Measurements from ENCODE around the gene XKRX.

The XKRX gene

DNA sequence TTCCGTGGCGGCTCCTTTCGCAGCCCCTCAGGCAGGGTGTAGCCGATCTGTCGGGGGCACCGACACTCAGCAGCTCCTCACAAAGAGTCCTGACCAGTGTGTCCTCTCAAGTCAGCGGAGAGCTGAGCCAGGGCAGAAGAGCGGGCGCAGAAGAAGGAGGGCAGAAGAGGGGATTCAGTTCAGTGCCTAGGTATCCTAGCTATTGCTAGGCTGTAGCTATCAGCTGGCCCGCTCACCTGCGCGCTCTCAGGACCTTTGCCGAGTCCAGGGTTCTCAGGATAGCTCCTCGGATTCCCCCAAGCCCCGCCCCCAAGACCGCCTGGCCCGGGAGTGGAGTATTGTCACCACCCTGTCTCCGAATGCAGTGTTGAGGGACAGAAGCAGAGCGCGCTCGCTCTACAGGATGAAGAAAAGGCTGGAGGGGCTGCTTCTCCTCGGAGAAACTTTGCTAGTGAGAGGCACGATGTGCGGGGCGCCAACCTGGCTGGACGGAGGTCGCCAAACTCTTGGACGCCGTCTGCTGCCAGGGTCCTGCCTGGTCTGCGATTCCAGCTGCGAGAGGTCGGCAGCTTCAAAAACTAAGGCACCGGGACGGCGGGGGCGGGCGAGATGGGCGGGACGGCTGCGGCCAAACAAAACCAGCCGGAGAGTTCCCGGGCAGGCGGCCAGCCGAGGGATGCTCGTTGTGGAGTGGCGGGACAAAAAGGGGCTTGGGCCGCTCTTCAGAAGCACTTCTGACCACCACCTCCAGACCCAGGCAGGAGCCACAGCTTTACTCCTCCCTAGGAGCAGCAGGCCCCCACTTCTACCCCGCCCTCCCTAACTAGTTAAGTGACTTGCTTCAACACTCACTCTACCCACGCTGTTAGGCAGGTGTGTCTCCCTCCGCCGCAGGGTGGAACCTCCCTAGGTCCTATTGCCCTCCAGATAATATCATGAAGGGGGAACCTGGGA, at the start of gene XKRX:
TSS of gene XKRX (minus strand) at position 258 of the 954 bp plus-strand sequence. CDS start 613 bp downstream, outside the sequence.
- no peak for DNase-seq (ENCODE audit: low spot score)

DNA sequence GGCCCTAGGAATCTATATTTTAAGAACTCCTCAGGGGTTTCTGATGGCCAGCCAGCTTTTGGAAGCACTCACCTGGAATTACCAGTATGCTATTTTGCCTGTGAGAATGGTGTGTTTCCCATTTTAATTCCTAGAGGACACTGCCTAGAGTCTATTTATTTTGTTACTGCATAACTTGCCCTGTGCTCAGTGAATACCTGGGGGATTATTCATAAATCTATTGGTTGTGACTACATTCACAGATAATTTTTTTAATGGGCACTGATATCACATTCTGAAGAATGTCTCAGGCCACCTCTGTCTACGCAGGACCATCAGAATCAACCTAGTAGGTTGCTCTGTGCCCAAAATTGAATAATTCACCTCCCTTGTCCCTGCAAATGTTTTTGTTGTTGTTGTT, 47.5 kb upstream of the XKRX start:
- DNase-seq (ENCODE audit: low spot score), result no peak

DNA sequence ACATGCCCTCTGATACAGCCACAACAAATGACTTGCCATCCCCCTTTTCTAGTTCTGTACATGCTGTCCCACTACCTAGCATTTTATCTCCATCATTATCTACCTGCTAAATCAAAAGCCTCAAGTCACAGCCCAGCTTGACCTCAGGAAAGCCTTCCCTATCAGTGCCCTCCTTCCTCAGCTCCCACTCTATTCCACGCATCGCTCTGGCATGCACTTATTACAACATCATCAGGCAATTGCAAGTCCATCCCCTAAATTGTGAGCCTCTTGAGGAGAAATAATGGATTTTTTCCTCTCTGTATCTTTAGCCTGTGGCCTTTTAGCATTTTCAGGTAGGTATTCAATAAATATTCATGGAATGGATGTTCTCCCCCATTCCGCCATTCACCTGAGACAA, 46.5 kb upstream of the XKRX start:
- no peak for DNase-seq (ENCODE audit: low spot score)

DNA sequence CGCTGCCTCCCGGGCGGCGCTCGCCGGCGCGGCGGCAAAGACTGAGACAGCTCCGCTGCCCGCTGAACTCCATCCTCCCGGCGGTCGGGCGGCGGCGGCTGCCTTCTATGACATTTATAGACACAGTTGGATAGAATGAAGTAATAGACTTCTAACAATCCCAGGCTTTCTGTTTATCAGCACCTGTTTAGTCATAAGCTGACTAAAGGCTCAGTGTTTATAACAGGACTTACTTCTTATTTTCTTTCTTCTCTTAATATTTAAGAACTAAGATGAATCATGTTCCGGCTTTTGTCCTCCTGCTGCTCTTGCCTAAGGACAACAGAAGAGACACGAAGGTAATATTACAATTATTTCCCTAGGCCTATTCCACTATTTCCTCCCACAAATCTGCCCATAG, 44.7 kb upstream of the XKRX start:
- no peak for DNase-seq (ENCODE audit: low spot score)

DNA sequence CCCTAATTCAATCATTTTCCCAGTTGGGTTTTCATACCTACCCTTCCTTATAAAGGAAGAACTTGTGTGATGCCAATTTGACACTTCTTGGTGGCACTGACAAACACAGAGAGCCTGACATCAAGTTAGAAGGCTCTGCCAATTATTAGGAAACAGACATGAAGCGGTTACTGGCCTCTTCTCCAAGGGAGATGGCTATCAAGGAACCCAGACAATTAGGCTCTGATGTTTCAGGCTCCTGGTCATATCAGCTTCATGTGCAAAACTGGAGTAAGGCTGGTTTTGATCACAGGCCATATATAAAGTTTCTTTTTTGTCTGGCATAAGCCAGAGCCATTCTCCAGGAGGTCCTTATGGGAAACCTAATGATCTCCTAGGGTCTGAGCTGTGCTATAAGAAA, 41.2 kb upstream of the XKRX start:
- no peak for DNase-seq (ENCODE audit: low spot score)

DNA sequence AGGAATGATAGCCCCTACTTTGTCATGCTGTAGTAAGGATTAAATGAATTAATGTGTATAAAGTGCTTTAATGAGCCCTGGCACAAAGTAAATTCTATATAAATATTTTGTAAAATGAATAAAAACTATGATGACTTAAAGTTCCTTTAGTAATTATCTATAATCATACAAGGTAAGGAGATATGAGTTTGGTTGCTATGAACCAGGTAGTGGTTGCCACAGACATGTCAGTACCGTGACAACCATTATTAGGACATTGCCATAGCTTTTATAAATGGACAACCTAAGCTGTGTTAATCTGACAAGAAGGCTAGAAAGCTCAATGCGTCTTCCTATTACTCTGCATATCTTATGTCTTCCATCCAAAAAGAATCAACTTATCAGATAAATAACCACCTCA, 40.7 kb upstream of the XKRX start, which contains the start of gene ARL13A:
TSS of gene ARL13A (plus strand) at position 301 of the 400 bp plus-strand sequence. CDS start 3,982 bp downstream, outside the sequence.
- DNase-seq (ENCODE audit: low spot score), result no peak

DNA sequence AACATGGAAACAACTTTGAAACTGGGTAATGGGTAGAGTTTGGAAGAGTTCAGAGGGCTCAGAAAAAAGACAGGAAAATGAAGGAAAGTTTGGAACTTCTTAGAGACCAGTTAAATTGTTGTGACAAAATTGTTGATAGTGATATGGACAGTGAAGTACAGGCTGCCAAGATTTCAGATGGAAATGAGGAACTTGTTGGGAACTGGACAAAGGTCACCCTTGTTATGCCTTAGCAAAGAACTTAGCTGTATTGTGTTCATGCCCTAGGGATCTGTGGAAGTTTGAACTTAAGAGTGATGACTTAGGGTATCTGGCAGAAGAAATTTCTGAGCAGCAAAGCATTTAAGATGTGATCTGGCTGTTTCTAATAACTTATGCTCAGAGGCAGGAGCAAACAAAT, 35.6 kb upstream of the XKRX start:
- DNase-seq (ENCODE audit: low spot score), result no peak

DNA sequence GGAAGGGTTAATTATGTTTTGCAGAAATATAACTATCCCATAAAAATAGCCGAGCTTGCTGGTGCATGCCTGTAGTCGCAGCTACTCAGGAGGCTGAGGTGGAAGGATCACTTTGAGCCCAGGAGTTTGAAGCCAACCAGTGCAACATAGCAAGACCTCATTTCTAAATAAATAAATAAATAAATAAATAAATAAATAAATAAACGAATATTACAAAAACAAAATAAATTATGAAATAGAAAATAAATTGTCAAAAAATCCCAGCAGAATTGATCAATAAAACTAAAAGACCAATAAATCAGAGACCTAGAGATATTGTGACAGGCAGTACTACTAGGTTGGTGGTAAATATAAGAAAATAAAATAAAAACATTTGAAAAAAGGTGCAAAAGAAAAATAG, 34.1 kb upstream of the XKRX start:
- DNase-seq (ENCODE audit: low spot score), result no peak

DNA sequence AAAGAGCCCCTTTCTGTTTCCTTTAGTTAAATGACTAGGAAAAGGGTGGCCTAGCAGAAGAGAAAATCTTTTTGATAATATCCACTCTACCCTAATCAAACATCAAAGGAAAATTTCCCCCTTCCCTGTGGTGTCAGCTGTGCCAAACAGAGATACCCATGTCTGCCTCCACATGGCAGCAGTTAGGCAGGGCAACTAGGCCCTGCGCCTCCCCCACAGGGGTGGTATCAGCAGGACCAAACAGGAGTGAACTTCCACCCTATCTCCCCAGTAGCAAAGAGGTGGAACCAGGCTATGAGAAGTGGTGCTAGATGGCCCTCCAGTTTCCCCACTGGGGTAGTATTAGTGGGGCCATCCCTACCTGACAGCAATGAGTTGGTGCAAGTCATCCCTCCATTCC, 19.8 kb upstream of the XKRX start:
- DNase-seq (ENCODE audit: low spot score), result no peak

DNA sequence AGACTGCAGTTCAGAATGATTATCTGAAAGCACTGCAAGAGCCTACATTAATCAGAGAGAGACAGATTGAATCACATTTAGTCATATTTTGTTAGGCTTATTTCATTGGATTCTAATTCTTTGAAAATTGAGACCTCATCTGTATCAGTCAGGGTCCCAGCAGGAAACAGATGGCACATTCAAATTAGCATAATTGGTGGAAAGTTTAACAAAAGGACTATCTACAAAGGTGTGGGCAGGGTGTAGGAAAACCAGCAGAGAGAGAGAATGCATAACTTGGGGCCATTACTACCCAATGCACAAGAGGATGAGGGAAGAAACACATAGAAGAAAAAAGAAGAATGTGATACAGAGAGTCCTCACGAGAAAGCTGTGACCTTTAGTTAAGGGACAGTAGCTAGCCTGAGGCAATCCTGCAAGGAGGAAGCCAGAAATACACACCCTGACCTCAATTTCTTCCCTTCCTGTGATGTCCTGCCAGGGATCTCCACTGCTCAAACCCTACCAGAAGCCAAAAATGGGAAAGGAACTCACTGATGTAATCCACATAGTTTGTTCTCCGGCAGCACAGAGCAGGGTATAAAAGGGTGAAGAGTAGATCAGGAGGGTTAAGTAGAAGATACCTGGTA, 17.7 kb upstream of the XKRX start:
- no peak for DNase-seq (ENCODE audit: low spot score)

DNA sequence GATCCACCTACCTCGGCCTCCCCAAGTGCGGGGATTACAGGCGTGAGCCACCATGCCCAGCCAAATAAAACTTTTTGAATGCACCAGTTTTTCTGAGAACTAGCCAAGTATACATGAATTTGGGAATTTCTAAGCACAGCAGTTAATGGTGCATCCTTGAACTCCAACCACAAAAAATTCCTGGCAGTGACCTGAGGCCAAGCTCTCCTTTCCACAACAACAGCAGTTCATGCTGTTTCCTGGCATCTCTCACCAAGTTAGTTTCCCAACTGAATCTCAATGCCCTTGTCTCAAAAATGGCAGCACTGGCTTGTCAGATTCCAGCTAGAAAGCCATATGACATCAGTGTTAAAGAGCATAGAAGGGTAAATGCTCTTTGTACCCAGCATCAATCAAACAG, 15.9 kb upstream of the XKRX start:
- DNase-seq (ENCODE audit: low spot score), result no peak

DNA sequence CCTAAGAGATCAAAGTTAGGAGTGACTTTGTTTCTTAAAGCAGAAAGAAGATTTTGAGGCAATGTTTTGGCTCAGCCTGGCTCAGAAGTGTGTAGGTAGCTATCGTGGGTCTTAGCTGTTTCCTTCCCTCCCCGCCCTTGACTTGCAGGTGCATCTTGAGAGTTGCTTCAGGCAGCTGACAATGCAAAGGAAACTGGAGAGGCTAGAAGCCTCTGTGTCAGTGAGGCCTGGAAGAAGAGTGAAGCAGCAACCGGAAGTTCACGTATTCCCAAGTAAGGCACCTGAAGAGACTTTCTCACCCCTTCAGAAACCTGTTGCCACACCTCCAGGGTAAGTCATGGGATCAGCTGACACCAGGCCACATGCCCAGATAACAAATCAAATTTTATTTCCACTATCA, 10.6 kb upstream of the XKRX start:
- no peak for DNase-seq (ENCODE audit: low spot score)

DNA sequence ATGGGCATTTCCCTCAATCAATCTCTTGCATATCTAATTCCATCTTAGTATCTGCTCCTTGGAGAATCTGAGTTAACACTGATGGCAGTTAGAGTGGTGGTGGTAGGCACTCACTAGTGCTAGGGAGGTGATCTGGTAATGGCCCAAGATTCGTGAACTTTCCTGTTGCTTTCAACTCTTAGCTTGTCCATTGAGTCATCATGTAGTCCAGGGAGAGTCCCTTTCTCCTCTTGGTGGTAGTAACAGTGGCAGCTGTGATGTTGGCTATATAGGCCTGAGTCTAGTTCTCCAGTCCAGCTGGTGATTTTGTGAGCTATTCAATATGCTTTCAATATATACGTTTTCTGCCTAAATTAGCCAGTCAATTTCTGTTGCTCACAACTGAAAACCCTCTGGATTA, 7.0 kb upstream of the XKRX start:
- no peak for DNase-seq (ENCODE audit: low spot score)

DNA sequence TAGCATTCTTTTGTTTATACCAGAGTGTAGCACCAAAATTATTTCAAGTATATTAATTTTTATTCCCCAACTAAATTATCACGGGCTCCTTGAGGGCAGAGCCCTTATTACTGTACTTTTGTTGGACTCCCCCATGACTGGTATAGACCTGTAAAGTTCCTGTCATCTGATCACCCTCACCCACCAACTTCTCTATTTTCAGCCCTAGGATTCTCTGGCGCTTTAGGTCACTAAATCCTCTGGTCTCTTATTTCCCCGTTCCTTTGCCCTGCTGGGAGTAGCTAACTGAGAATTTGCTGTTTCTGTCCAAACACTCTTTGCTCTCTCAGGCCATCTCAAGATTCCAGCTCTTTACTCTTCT, 3.2 kb upstream of the XKRX start:
- no peak for DNase-seq (ENCODE audit: low spot score)

DNA sequence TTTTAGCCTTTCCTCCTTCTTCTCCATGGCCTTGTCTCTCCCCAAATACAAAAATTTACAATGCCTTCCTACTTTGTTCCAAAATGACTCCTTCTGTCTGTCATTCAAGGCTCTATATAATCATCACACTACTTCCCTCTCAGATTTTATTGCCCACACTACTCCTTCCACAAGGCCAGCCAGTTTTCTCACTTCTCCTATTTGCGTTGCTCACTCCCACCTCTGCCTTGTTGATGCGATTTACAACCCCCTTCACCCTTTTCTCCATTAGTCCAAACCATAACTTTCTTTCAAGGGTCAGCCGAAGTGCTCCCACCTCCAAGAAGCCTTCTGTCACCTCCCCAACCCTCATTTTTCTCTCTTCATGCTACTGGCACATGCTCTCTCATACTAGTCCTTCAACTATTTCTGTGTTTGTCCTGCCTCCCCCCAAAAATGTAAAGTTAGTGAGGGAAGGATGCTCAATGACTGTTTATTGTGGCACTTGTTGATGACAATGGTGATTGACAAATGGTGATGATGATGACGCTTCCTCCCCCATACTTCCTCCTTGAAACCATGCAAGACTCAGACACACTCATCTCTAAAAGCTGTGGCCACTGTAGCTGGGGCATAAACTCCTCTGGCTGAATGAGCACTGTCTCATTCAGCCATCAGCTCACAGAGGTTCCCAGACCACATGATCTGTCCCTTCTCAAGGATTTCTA, 2.7 kb upstream of the XKRX start:
- no peak for DNase-seq (ENCODE audit: low spot score)

DNA sequence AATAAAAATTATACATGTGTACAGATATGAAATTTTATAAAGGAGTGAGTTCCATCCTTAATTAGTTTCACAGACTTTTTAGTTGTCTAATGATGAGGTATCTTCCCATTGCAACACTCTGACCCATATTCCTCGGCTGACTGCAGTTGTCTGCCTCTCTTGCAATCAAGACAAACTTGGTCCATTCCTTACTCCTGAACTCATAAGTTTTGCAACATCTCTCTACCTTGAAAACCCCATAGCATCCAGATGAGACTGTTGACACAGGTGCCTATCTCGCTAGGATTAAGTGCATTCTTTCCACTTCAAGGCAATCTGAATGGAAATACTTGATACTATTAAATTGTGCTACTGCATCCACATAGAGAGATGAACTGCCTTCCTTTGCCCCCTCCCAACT, 2.3 kb downstream of the XKRX start:
- no peak for DNase-seq (ENCODE audit: low spot score)

DNA sequence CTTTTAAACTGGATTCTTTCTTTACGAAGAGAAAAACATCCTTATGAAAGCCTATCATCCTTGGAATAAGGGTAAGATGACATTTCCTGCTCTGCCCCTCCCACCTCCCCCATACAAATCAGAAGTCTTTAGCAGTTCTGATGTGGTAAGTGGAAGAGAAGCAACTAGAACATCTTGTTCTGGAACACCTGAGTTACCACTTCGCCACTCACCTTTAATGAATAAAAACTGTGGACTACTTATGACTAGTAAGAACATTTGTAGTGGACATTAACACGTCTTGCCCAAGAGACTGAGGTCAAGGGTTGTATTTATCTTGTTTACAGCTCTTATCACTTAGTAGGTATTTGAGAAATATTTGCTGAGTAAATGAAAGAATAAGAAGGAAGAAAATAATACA, 4.3 kb downstream of the XKRX start:
- no peak for DNase-seq (ENCODE audit: low spot score)

DNA sequence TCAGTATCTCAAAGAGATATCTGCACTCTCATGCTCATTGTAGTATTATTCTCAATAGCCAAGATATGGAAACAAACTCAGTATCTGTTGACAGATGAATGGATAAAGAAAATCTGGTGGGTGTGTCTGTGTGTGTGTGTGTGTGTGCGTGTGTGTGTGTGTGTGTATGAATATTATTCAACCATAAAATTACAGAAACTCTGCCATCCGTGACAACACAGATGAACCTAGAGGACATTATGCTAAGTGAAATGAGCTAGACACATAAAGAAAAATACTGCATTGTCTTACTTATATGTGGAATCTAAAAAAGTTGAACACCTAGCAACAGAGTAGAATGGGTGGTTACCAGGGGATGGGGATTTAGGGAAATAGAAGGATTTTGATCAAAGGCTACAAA, 13.2 kb downstream of the XKRX start:
- DNase-seq (ENCODE audit: low spot score), result no peak

DNA sequence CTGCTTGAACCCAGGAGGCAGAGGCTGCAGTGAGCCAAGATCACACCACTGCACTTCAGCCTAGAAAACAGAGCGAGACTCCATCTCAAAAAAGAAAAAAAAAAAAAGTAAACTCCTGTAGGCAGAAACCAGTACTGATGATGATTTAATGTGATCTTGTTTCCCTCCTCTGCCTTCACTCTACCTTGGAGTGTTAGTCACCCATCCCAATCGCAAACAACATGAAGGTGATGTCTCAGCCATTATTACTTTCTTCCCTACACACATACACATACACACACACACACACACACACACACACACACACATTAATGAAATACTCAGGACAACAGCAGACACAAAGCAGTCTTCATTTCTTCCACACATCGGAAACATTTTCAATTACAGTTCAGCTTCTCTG, 15.6 kb downstream of the XKRX start:
- no peak for DNase-seq (ENCODE audit: low spot score)

DNA sequence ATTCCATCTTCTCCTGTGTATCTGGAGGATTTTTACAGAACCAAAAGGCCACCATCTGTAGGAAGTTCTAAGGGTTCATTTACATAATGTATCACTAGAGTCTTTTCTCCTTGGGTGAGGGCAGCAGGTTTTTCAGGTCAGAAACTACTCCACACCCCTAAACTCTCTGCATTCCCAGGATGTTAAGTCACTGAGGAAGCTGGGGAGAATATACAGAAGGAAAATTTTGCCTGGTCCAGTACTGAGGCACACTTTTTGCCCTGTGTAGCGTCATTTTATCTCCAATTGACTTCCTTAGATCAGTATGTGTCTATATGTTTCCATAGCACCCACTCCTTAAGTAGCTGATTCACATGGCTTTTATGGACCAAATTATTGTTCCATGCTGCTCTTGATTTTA, 17.0 kb downstream of the XKRX start:
- DNase-seq (ENCODE audit: low spot score), result no peak

DNA sequence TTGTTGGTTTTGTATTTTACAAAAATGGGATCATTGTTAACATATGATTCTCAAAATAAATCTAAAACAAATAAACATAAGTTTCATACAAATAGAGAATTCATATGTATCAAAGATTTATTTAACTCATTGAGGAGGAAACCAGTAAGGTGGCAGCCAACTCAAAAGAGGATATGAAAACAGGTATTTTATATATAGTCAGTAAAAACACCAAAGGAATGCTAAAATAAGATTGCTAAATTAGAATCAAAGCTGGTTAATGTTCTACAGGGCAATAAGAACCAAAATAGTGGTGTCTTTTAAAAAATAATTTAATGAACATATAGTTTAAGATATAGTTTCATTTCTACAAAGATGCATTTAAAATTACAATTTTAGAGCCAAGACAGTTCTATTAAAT, 23.1 kb downstream of the XKRX start:
- DNase-seq (ENCODE audit: low spot score), result no peak

DNA sequence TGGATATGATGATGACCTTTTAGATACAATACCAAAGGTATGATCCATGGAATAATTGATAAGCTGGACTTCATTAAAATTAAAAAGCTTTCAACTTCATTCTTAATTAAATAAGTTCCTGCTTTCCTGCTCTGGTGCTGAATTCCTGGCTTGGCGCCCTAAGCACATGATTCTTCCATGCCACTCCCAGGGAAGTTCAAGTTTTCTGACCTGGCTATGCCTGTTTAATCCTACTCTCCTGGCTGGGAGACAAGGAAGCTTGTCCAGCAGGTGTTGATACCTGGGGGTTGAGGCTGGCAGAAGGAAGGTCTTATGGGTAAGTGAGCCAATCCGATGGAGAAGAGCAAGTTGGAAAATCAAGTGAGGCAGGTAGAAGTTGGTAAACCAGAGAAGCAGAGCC, 24.3 kb downstream of the XKRX start:
- no peak for DNase-seq (ENCODE audit: low spot score)

All from left forelimb (tissue), 1 donor.